ENCODE data around the gene KRT33B. TPM values are rescaled to one million over a fixed set of nuclear protein-coding genes. Genes with fewer than 3 reads are reported as not detected.

The KRT33B gene
- total and polyA plus RNA-seq, 2 of the 4 experiments (the other 2 are of a cell fraction) = 0.18 to 0.22 TPM

- no peak overlapping the region for H3K18ac ChIP-seq (ENCODE audit: low read depth, low read length)
- H3K79me1 ChIP-seq (ENCODE audit: low read depth in 1 of 2, low read length in 2 of 2) = no peaks in the 10 kb centered on the region
- no peak overlapping the region for H3K4ac ChIP-seq (ENCODE audit: low read depth, low read length)
- H3K9me1 ChIP-seq (ENCODE audit: insufficient read depth, low read length) = peaks cover 3% of the 10 kb centered on the region; the same call in 1 of the 2 replicates
- ChIA-PET CTCF (interaction anchor here (1.1 to 1.2 kb wide), 2 partner anchors 11 to 208 kb away, joined by 4 to 5 read pairs; no protein-coding TSS in a partner anchor), POLR2A (ENCODE audit: unreplicated experiment) (no interaction called here)
- no peak overlapping the region for H3K56ac ChIP-seq (ENCODE audit: extremely low read depth, insufficient read depth, low read length)
- H3K9me3 ChIP-seq (ENCODE audit: control insufficient read depth, insufficient read depth, low read length) = peaks cover 7% of the 10 kb centered on the region
- no peak overlapping the region for H2BK5ac ChIP-seq (ENCODE audit: low read depth, low read length, poor library complexity, severe bottlenecking)
- H3K4me1 ChIP-seq (ENCODE audit: control insufficient read depth, insufficient read depth, low read length) = peaks cover 6% of the 10 kb centered on the region
- H4K20me1 ChIP-seq (ENCODE audit: insufficient read depth, low read length) = no peaks in the 10 kb centered on the region
- in situ Hi-C loops (cut with MboI; ENCODE audit: low sequenced_read_pairs) (no loop called here), intact Hi-C loops (cut with micrococcal nuclease) (no loop called here), dilution Hi-C loops (cut with HindIII; ENCODE audit: low sequenced_read_pairs, unreplicated experiment) (no loop called here)
- no peak overlapping the region for H2AK5ac ChIP-seq (ENCODE audit: low read depth, low read length)
- no peak overlapping the region for H3K4me3 ChIP-seq (ENCODE audit: insufficient read depth, low read depth, low read length)
- BruUV-seq (replicated peaks) = no TSS peak
- no peak overlapping the region for H2BK20ac ChIP-seq (ENCODE audit: low read depth, low read length)
- 71% methylated on average over 1 of the region's 7 CpGs; no CpG with 5 or more reads in 1 of the 2 experiments for WGBS, 2 experiments (ENCODE audit: extremely low coverage in 2 of 2, insufficient read length in 1 of 2)
- no peak overlapping the region for H2AK9ac ChIP-seq (replicated peaks; ENCODE audit: low read depth, low read length, poor library complexity)
- no peak overlapping the region for H3K27ac ChIP-seq (ENCODE audit: insufficient read depth, low read length)
- ATAC-seq (ENCODE audit: low read depth) (no peak), DNase-seq (no peak)
- no peak overlapping the region for H4K91ac ChIP-seq (ENCODE audit: insufficient read depth, low read depth, low read length)
- no peak for TF ChIP-seq RFX5 (IDR thresholded peaks at IDR 0.05; ENCODE audit: low read depth, low read length)
- no peak for TF ChIP-seq MXI1 (IDR thresholded peaks at IDR 0.05; ENCODE audit: borderline replicate concordance, low read depth, low read length)
- no peak for TF ChIP-seq CHD1 (IDR thresholded peaks at IDR 0.05; ENCODE audit: low read depth, low read length)
- no peak for TF ChIP-seq POLR2A (IDR thresholded peaks at IDR 0.05; ENCODE audit: low read depth, low read length)
- TF ChIP-seq MAZ (IDR thresholded peaks at IDR 0.05; ENCODE audit: borderline replicate concordance, low read depth, low read length) = no peak
- TF ChIP-seq BHLHE40 (IDR thresholded peaks at IDR 0.05; ENCODE audit: low read depth, low read length) = no peak
- no peak for TF ChIP-seq RAD21 (IDR thresholded peaks at IDR 0.05; ENCODE audit: low read length)
- TF ChIP-seq CEBPB (IDR thresholded peaks at IDR 0.05; ENCODE audit: low read depth, low read length) = no peak
- no peak for TF ChIP-seq MAFK (IDR thresholded peaks at IDR 0.05; ENCODE audit: low read depth, low read length)
- no peak for TF ChIP-seq RCOR1 (IDR thresholded peaks at IDR 0.05; ENCODE audit: insufficient replicate concordance, low read length)
- H3K23ac ChIP-seq (ENCODE audit: low read depth, low read length) = no peak overlapping the region
- no peaks in the 10 kb centered on the region; the same call in 1 of the 2 replicates for H3K27me3 ChIP-seq (ENCODE audit: control insufficient read depth, insufficient read depth, low read length)
- no peak overlapping the region for H2BK15ac ChIP-seq (ENCODE audit: low read depth, low read length)
- H3K36me3 ChIP-seq (ENCODE audit: control insufficient read depth, insufficient read depth, low read length) = no peaks in the 10 kb centered on the region
- H2BK120ac ChIP-seq (ENCODE audit: low read depth, low read length) = no peak overlapping the region
- no peak overlapping the region for H4K5ac ChIP-seq (ENCODE audit: low read depth, low read length)
- no peak overlapping the region for H3K14ac ChIP-seq (replicated peaks; ENCODE audit: low read depth, low read length)
- no peak overlapping the region for H3K9ac ChIP-seq (ENCODE audit: low read depth, low read length)
- no peak overlapping the region for H3K4me2 ChIP-seq (ENCODE audit: low read depth, low read length)
- no peak overlapping the region for H2AFZ ChIP-seq (replicated peaks; ENCODE audit: low read length, poor library complexity)
- no peak overlapping the region for H4K8ac ChIP-seq (ENCODE audit: low read depth in 2 of 2, low read length in 2 of 2)
These were observed 28.4 kb downstream of the KRT33B start for GRCh38 chr17:41340934-41341861.

Data from IMR-90 (cell line).